Activated CD8-positive, alpha-beta T cell treated with anti-CD3 and anti-CD28 coated beads for 36 hours (primary cell): Measurements from ENCODE around the gene TES. TPM values are rescaled to one million over a fixed set of nuclear protein-coding genes. Genes with fewer than 3 reads are reported as not detected.

Experiments
- ATAC-seq: fragments of 200-7000 bp; cut with Tn5 transposase; one replicate; pipeline ENCODE4 v1.10.0; 2021; ENCODE audit warnings: mild to moderate bottlenecking, moderate library complexity
- CTCF ChIA-PET: fragments of 350-600 bp; sonication (Branson Sonifier 250); formaldehyde crosslinking; loops from one replicate; lab custom pipeline; 2021; ENCODE audit warnings: antibody characterized with exemption; lab: Charles Lee
- POLR2A ChIA-PET: fragments of 350-600 bp; sonication (Branson Sonifier 250); formaldehyde crosslinking; loops from one replicate; lab custom pipeline; 2021; ENCODE audit warnings: antibody characterized with exemption; lab: Charles Lee
- DNase-seq: peaks from one replicate; pipeline ENCODE4 v3.0.0-alpha.2; 2020
- H3K27ac Mint-ChIP-seq: one replicate; pipeline ENCODE4 v1.8.0; 2021; ENCODE audit warnings: mild to moderate bottlenecking, mixed read lengths
- H3K27me3 Mint-ChIP-seq: one replicate; pipeline ENCODE4 v1.8.0; 2021; ENCODE audit warnings: mixed read lengths
- H3K36me3 Mint-ChIP-seq: one replicate; pipeline ENCODE4 v1.8.0; 2021; ENCODE audit warnings: low read depth, mixed read lengths
- H3K4me1 Mint-ChIP-seq: one replicate; pipeline ENCODE4 v1.8.0; 2021; ENCODE audit warnings: low read depth, mixed read lengths
- H3K4me3 Mint-ChIP-seq: one replicate; pipeline ENCODE4 v1.8.0; 2021; ENCODE audit warnings: mild to moderate bottlenecking, moderate library complexity, mixed read lengths
- H3K9me3 Mint-ChIP-seq: one replicate; pipeline ENCODE4 v1.8.0; 2021; ENCODE audit warnings: mixed read lengths
- intact Hi-C: fragments of 100-400 bp; cut with micrococcal nuclease; formaldehyde crosslinking; loops from one replicate; pipeline ENCODE4 v1.10.0; 2022
- total RNA-seq, 2 experiments: library from RNA; stranded (reverse); gene quantifications; one replicate each; pipeline ENCODE4 v1.2.3, GENCODE V29; 2021
- TF ChIP-seq, protein P1 (sequence below): fragments of 200-600 bp; IDR thresholded peaks from one replicate; pipeline ENCODE4 v1.8.0; 2022; ENCODE audit warnings: antibody characterized with exemption, mild to moderate bottlenecking

The TES gene
- total RNA-seq, 2 experiments from 2014 or later, result 63.9 to 65.7 TPM

DNA sequence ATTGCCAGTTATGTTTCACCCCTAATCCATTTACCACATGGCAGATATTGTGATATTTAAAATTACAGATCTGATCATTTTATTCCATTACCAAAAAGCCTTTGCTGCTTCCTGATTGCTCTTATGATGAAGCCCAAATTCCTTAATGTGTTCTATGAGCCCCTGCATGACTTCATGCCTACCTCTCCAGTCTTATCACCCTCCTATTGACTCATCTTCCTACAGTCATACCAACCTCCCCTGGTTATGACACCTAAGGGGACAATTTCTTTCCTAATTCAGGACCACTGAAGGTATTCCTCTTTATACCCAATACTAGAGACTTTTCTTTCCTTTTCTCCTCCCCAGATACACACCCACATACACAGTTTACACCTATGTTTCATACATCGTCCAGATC, 36.0 kb downstream of the TES start:
- Mint-ChIP-seq H3K4me1 (peaks cover 25% of the 10 kb centered on the region), H3K36me3 (peaks cover 51% of the 10 kb centered on the region), H3K9me3 (peaks cover 8% of the 10 kb centered on the region), H3K27me3 (no peaks in the 10 kb centered on the region), H3K27ac (no peak overlapping the region), H3K4me3 (no peak overlapping the region)
- DNase-seq (no peak), ATAC-seq (no peak)
- CTCF ChIA-PET, result interaction anchor here (0.7 to 1.4 kb wide), 2 partner anchors 12 to 66 kb away, joined by 3 to 5 read pairs; no protein-coding TSS in a partner anchor
- POLR2A ChIA-PET, result no interaction called here
- TF ChIP-seq, protein P1, sequence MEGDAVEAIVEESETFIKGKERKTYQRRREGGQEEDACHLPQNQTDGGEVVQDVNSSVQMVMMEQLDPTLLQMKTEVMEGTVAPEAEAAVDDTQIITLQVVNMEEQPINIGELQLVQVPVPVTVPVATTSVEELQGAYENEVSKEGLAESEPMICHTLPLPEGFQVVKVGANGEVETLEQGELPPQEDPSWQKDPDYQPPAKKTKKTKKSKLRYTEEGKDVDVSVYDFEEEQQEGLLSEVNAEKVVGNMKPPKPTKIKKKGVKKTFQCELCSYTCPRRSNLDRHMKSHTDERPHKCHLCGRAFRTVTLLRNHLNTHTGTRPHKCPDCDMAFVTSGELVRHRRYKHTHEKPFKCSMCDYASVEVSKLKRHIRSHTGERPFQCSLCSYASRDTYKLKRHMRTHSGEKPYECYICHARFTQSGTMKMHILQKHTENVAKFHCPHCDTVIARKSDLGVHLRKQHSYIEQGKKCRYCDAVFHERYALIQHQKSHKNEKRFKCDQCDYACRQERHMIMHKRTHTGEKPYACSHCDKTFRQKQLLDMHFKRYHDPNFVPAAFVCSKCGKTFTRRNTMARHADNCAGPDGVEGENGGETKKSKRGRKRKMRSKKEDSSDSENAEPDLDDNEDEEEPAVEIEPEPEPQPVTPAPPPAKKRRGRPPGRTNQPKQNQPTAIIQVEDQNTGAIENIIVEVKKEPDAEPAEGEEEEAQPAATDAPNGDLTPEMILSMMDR, result no peak
- intact Hi-C loops, result no loop called here

DNA sequence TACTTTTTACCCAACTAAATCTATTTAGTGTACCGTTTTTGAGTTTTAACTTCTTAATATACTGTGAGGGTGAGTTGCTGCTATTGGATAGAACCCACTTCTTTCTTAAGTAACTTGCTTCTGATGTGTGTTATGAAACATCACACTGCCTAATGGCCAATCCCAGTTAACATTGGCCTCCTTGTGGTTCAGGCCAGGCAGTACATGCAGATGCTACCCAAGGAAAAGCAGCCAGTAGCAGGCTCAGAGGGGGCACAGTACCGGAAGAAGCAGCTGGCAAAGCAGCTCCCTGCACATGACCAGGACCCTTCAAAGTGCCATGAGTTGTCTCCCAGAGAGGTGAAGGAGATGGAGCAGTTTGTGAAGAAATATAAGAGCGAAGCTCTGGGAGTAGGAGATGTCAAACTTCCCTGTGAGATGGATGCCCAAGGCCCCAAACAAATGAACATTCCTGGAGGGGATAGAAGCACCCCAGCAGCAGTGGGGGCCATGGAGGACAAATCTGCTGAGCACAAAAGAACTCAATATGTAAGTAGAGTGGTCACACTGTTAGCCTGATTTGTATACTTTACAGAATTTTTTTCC, 39.7 kb downstream of the TES start:
- H3K27ac Mint-ChIP-seq, result no peak overlapping the region
- peak; percentile 26 for DNase-seq

DNA sequence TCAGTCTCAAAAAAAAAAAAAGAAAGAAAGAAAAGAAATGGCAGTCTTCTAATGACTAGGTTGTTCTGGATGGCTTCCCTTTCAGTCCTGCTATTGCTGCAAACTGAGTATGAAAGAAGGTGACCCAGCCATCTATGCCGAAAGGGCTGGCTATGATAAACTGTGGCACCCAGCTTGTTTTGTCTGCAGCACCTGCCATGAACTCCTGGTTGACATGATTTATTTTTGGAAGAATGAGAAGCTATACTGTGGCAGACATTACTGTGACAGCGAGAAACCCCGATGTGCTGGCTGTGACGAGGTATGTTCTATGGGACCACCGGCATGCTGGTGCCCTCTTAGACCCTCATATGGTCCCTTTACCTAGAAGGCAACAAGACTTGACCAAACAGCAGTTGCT, 41.3 kb downstream of the TES start:
- ChIA-PET CTCF (interaction anchor here (0.7 to 8.2 kb wide), 7 partner anchors 8 to 340 kb away, joined by 3 to 46 read pairs (median 4); no protein-coding TSS in a partner anchor), POLR2A (interaction anchor here (0.9 kb wide), 1 partner anchor 21 kb away, joined by 3 read pairs; no protein-coding TSS in a partner anchor)
- no peaks in the 10 kb centered on the region for H3K27me3 Mint-ChIP-seq
- ATAC-seq, result no peak
- peaks cover 34% of the 10 kb centered on the region for H3K36me3 Mint-ChIP-seq
- no peaks in the 10 kb centered on the region for H3K9me3 Mint-ChIP-seq
- peaks cover 12% of the 10 kb centered on the region for H3K4me1 Mint-ChIP-seq
- no peak for DNase-seq
- TF ChIP-seq, protein P1, result no peak
- no peak overlapping the region for H3K4me3 Mint-ChIP-seq
- H3K27ac Mint-ChIP-seq, result no peak overlapping the region
- intact Hi-C loops, result no loop called here

More for the DNA sequence above, 39.7 kb downstream of the TES start:
- Mint-ChIP-seq H3K36me3 (peaks cover 49% of the 10 kb centered on the region), H3K9me3 (peaks cover 5% of the 10 kb centered on the region), H3K27me3 (no peaks in the 10 kb centered on the region), H3K4me3 (no peak overlapping the region), H3K4me1 (peaks cover 26% of the 10 kb centered on the region)
- intact Hi-C loops, result no loop called here
- ChIA-PET CTCF (interaction anchor here (0.8 to 8.2 kb wide), 7 partner anchors 9 to 342 kb away, joined by 3 to 46 read pairs (median 5); no protein-coding TSS in a partner anchor), POLR2A (no interaction called here)
- TF ChIP-seq, protein P1, result peak; percentile 34
- peak; percentile 75 for ATAC-seq

DNA sequence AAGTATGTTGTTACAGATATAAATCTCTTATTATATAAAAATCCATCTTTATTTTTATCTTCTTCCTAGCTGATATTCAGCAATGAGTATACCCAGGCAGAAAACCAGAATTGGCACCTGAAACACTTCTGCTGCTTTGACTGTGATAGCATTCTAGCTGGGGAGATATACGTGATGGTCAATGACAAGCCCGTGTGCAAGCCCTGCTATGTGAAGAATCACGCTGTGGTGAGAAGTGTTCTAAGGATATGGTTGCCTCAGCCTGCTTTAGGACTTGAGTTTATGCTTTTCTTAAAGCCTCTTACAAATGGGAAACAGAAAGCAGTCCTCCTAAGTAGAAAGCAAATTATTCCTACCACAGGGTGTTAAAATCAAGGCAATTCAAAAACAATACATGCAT, 41.9 kb downstream of the TES start:
- H3K27ac Mint-ChIP-seq, result no peak overlapping the region
- ChIA-PET POLR2A (interaction anchor here (0.9 kb wide), 1 partner anchor 21 kb away, joined by 3 read pairs; no protein-coding TSS in a partner anchor), CTCF (interaction anchor here (0.7 to 8.2 kb wide), 6 partner anchors 16 to 339 kb away, joined by 3 to 46 read pairs (median 4); no protein-coding TSS in a partner anchor)
- H3K4me3 Mint-ChIP-seq, result no peak overlapping the region
- peaks cover 11% of the 10 kb centered on the region for H3K4me1 Mint-ChIP-seq
- no peak for ATAC-seq
- TF ChIP-seq, protein P1, result no peak
- DNase-seq, result no peak
- intact Hi-C loops, result no loop called here
- H3K9me3 Mint-ChIP-seq, result no peaks in the 10 kb centered on the region
- H3K27me3 Mint-ChIP-seq, result no peaks in the 10 kb centered on the region
- H3K36me3 Mint-ChIP-seq, result peaks cover 34% of the 10 kb centered on the region

DNA sequence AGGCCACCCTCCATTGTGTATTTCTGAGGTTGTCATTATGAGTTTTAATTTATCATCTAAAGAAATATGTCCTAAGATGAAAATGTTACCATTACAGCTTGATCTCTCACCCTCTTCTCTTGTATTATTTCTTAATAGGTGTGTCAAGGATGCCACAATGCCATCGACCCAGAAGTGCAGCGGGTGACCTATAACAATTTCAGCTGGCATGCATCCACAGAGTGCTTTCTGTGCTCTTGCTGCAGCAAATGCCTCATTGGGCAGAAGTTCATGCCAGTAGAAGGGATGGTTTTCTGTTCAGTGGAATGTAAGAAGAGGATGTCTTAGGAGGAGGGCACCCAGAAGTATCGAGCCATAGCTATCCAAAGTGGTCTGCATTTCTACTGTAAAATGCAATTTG, 46.8 kb downstream of the TES start:
- ChIA-PET POLR2A (interaction anchor here (0.9 kb wide), 1 partner anchor 332 kb away, joined by 4 read pairs; no protein-coding TSS in a partner anchor), CTCF (interaction anchor here (1.0 to 4.8 kb wide), 12 partner anchors 9 to 334 kb away, joined by 3 to 53 read pairs (median 4); no protein-coding TSS in a partner anchor)
- peaks cover 25% of the 10 kb centered on the region for H3K36me3 Mint-ChIP-seq
- ATAC-seq, result no peak
- H3K4me1 Mint-ChIP-seq, result peaks cover 9% of the 10 kb centered on the region
- TF ChIP-seq, protein P1, result no peak
- no peaks in the 10 kb centered on the region for H3K9me3 Mint-ChIP-seq
- H3K27me3 Mint-ChIP-seq, result no peaks in the 10 kb centered on the region
- no peak overlapping the region for H3K4me3 Mint-ChIP-seq
- peak overlapping the region; percentile 15 for H3K27ac Mint-ChIP-seq
- intact Hi-C loops, result no loop called here
- DNase-seq, result no peak
